Smooth muscle cell (in vitro differentiated cells): Measurements from ENCODE around the gene AREL1. TPM values are rescaled to one million over a fixed set of nuclear protein-coding genes. Genes with fewer than 3 reads are reported as not detected.

Experiments used
- DNase-seq: peaks from one replicate; lab custom pipeline; 2025; ENCODE audit not compliant: unreplicated experiment; lab: John Stamatoyannopoulos, UW
- H2AFZ ChIP-seq: fragments of 200-600 bp; sonication (generic); 2 replicates; pipeline ENCODE4 v1.6.0; 2016; ENCODE audit warnings: antibody characterized with exemption, low read depth, mild to moderate bottlenecking
- H3F3A ChIP-seq: fragments of 200-600 bp; sonication (generic); 2 replicates; pipeline ENCODE4 v1.6.0; 2017; ENCODE audit warnings: antibody characterized with exemption, low read depth
- H3K27ac ChIP-seq: fragments of 200-600 bp; sonication (generic); 2 replicates; pipeline ENCODE4 v1.5.1; 2016; ENCODE audit warnings: low read depth, mild to moderate bottlenecking
- H3K27me3 ChIP-seq: fragments of 200-600 bp; sonication (generic); 2 replicates; pipeline ENCODE4 v1.6.1; 2016; ENCODE audit warnings: low read depth, mild to moderate bottlenecking
- H3K36me3 ChIP-seq: fragments of 200-600 bp; sonication (generic); 2 replicates; pipeline ENCODE4 v1.5.1; 2016; ENCODE audit warnings: low read depth
- H3K4me1 ChIP-seq: fragments of 200-600 bp; sonication (generic); 2 replicates; pipeline ENCODE4 v1.5.1; 2016; ENCODE audit warnings: low read depth
- H3K4me2 ChIP-seq: fragments of 200-600 bp; sonication (generic); 2 replicates; pipeline ENCODE4 v1.6.0; 2016; ENCODE audit warnings: mild to moderate bottlenecking
- H3K4me3 ChIP-seq: fragments of 200-600 bp; sonication (generic); 2 replicates; pipeline ENCODE4 v1.5.1; 2016; ENCODE audit warnings: mild to moderate bottlenecking
- H3K79me2 ChIP-seq: fragments of 200-600 bp; sonication (generic); 2 replicates; pipeline ENCODE4 v1.6.0; 2016; ENCODE audit warnings: low read depth, mild to moderate bottlenecking
- H3K9ac ChIP-seq: fragments of 200-600 bp; sonication (generic); 2 replicates; pipeline ENCODE4 v1.6.0; 2016; ENCODE audit warnings: low read depth
- H3K9me3 ChIP-seq: fragments of 200-600 bp; sonication (generic); replicated peaks from 2 replicates; pipeline ENCODE4 v1.5.1; 2016; ENCODE audit warnings: low read depth
- H4K20me1 ChIP-seq: fragments of 200-600 bp; sonication (generic); 2 replicates; pipeline ENCODE4 v1.6.0; 2016; ENCODE audit warnings: low read depth
- WGBS: methylation state at CpG from one replicate; pipeline ENCODE4 v1.1.7; 2016; ENCODE audit warnings: low lambda C conversion rate; 5-methylcytosine and 5-hydroxymethylcytosine counted together
- polyA plus RNA-seq: library from polyadenylated mRNA; unstranded; fragments of >200 nt; fragmentation: Nextera tagmentation; extraction: Ambion mirVana; gene quantifications from 2 replicates; pipeline ENCODE4 v1.2.1, GENCODE V29; 2016
- total RNA-seq: library from RNA; depleted of rRNA; stranded (reverse); fragments of >200 nt; gene quantifications from 2 replicates; pipeline ENCODE4 v1.2.3, GENCODE V29; 2014
- TF ChIP-seq, protein P1 (sequence below): fragments of 200-600 bp; sonication (generic); IDR thresholded peaks from 2 replicates; pipeline ENCODE4 v1.5.1; 2017; ENCODE audit warnings: borderline replicate concordance, mild to moderate bottlenecking, antibody characterized with exemption; ENCODE audit not compliant: insufficient read depth, poor library complexity, severe bottlenecking

Gene AREL1
- total and polyA plus RNA-seq, 2 experiments from 2014 or later: 9.4 to 33.5 TPM

DNA sequence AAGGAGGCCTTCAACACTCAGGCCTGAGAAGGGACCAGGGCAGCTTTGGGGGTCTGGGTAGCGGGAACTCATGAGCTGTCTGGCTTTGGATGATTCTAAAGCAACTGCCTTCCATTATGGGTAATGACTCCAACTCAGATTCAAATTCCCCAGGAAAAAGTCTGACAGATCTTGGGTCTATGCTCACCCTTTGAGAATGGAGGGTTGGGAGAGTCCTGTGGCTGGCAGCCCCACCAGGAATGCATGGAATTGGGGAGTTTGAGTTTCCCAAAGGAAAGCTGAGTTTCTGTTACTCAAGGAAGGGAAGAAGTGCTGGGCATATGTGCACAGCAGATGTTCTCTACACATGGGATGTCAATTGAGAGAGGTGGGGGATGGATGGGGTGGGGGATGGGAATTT is 78.4 kb downstream of the AREL1 start:
- H3K27me3 ChIP-seq: no peaks in the 10 kb centered on the region
- H3K4me2 ChIP-seq: no peak overlapping the region
- peaks cover 28% of the 10 kb centered on the region for H3K4me1 ChIP-seq
- H3K27ac ChIP-seq: no peak overlapping the region
- no peaks in the 10 kb centered on the region for H3K79me2 ChIP-seq
- H2AFZ ChIP-seq: no peak overlapping the region
- WGBS: 93% methylated on average over 1 of the region's 1 CpG
- no peak overlapping the region for H3K9ac ChIP-seq
- H3F3A ChIP-seq: no peaks in the 10 kb centered on the region
- H3K4me3 ChIP-seq: no peak overlapping the region
- DNase-seq: no peak
- H3K36me3 ChIP-seq: no peaks in the 10 kb centered on the region
- H3K9me3 ChIP-seq: no peaks in the 10 kb centered on the region
- H4K20me1 ChIP-seq: no peaks in the 10 kb centered on the region
- TF ChIP-seq, protein P1, sequence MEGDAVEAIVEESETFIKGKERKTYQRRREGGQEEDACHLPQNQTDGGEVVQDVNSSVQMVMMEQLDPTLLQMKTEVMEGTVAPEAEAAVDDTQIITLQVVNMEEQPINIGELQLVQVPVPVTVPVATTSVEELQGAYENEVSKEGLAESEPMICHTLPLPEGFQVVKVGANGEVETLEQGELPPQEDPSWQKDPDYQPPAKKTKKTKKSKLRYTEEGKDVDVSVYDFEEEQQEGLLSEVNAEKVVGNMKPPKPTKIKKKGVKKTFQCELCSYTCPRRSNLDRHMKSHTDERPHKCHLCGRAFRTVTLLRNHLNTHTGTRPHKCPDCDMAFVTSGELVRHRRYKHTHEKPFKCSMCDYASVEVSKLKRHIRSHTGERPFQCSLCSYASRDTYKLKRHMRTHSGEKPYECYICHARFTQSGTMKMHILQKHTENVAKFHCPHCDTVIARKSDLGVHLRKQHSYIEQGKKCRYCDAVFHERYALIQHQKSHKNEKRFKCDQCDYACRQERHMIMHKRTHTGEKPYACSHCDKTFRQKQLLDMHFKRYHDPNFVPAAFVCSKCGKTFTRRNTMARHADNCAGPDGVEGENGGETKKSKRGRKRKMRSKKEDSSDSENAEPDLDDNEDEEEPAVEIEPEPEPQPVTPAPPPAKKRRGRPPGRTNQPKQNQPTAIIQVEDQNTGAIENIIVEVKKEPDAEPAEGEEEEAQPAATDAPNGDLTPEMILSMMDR: no peak

DNA sequence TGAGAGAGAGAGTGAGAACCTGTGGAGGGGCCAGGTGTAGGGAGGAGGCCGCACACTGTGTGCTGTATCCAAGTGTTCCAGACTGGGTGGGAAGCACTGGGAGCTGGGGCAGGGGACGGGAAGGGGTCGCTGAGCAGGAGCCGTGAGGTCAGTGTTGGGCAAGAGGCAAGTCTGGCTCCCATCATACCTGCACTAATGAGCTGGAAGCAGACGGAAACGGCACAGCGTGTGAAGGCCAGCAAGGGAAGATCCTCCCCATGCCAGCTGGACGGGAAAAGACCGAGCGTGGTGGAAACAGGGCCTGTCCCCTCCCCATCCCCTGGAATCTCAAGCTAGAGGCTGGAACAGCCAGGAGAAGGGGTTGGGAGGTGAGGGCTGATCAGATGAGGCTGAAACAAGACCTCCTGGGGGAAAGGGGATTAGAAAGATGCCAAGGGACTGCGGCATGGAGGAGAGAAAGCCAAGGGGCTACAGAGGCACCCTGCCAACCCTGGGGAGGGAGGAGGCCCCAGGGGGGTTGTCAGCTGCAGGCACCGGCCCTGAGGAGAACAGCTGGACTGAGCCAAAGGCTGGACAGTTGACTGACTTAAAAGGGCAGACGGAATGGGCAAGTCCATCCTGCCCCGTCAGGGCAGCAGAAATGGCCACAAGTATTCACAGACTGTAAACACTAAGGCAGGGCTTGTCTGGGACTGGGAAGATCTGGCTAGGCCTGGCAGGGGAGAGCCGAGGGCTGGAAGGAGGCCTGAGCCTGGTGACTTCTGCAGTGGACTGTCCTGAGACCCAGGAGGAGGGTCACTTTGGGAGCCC is 81.8 kb downstream of the AREL1 start:
- WGBS: 74% methylated on average over 15 of the region's 15 CpGs
- H4K20me1 ChIP-seq: no peaks in the 10 kb centered on the region
- H2AFZ ChIP-seq: no peak overlapping the region
- TF ChIP-seq, protein P1: no peak
- no peaks in the 10 kb centered on the region for H3F3A ChIP-seq
- no peak overlapping the region for H3K9ac ChIP-seq
- no peaks in the 10 kb centered on the region for H3K79me2 ChIP-seq
- no peaks in the 10 kb centered on the region for H3K36me3 ChIP-seq
- no peak overlapping the region for H3K4me3 ChIP-seq
- no peaks in the 10 kb centered on the region for H3K9me3 ChIP-seq
- no peaks in the 10 kb centered on the region for H3K27me3 ChIP-seq
- H3K4me1 ChIP-seq: peaks cover 9% of the 10 kb centered on the region
- H3K4me2 ChIP-seq: peak overlapping the region; percentile 8
- no peak overlapping the region for H3K27ac ChIP-seq
- no peak for DNase-seq

DNA sequence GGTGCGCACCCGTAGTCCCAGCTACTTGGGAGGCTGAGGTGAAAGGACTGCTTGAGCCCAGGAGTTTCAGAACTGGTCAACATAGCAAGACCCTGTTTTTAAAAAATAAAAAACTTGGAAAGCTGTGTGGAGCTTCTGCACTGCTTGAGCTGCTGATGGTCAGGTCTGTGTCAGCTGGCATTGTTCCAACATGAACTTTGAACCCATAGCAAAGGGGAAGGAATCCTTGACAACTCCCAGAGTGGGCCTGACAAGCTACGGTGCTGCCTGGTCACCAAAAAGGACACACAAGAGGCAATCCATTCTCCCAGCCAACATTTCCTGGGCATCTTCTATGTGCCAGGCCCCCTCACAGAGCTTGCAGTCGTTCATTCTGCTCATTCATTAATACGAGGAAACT is 84.5 kb downstream of the AREL1 start:
- WGBS: 85% methylated on average over 5 of the region's 5 CpGs
- no peaks in the 10 kb centered on the region for H3K9me3 ChIP-seq
- no peaks in the 10 kb centered on the region for H4K20me1 ChIP-seq
- DNase-seq: no peak
- no peaks in the 10 kb centered on the region for H3K79me2 ChIP-seq
- H3K4me1 ChIP-seq: peaks cover 7% of the 10 kb centered on the region
- H3K27me3 ChIP-seq: no peaks in the 10 kb centered on the region
- H3K36me3 ChIP-seq: no peaks in the 10 kb centered on the region
- TF ChIP-seq, protein P1: no peak
- no peak overlapping the region for H3K9ac ChIP-seq
- no peaks in the 10 kb centered on the region for H3F3A ChIP-seq
- no peak overlapping the region for H2AFZ ChIP-seq
- H3K27ac ChIP-seq: no peak overlapping the region
- H3K4me2 ChIP-seq: no peak overlapping the region
- H3K4me3 ChIP-seq: no peak overlapping the region

DNA sequence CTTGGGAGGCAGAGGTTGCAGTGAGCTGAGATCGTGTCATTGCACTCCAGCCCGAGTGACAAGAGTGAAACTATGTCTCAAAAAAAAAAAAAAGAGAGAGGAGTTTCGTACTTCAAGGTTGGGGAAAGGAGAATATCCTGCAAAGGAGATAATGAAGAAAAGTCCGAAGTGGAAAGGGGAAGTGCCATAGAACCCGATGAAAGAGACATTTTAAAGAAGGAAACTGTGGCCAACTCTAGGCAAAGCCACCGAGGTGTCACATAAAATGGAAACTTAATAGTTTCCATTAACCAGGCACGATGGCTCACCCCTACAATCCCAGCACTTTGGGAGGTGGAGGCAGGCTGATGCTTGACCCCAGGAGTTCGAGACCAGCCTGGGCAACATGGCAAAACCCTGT is 85.8 kb downstream of the AREL1 start:
- H3K9me3 ChIP-seq: no peaks in the 10 kb centered on the region
- no peak overlapping the region for H2AFZ ChIP-seq
- H3K27ac ChIP-seq: no peak overlapping the region
- DNase-seq: no peak
- no peaks in the 10 kb centered on the region for H4K20me1 ChIP-seq
- H3K4me2 ChIP-seq: no peak overlapping the region
- no peaks in the 10 kb centered on the region for H3K27me3 ChIP-seq
- no peaks in the 10 kb centered on the region for H3K36me3 ChIP-seq
- H3K4me1 ChIP-seq: peaks cover 7% of the 10 kb centered on the region
- no peaks in the 10 kb centered on the region for H3K79me2 ChIP-seq
- WGBS: 93% methylated on average over 8 of the region's 8 CpGs
- no peaks in the 10 kb centered on the region for H3F3A ChIP-seq
- TF ChIP-seq, protein P1: no peak
- H3K9ac ChIP-seq: no peak overlapping the region
- H3K4me3 ChIP-seq: no peak overlapping the region
